Measurements from ENCODE around the gene WLS. TPM values are rescaled to one million over a fixed set of nuclear protein-coding genes. Genes with fewer than 3 reads are reported as not detected.
"Not testable (repeated sequence)": the region's sequence is repeated elsewhere in the genome, so short reads cannot be mapped to it uniquely, and the experiment has no call there.

WLS gene
- total and polyA plus RNA-seq, 12 donors: 31.7 to 123 (median 101) TPM

DNA sequence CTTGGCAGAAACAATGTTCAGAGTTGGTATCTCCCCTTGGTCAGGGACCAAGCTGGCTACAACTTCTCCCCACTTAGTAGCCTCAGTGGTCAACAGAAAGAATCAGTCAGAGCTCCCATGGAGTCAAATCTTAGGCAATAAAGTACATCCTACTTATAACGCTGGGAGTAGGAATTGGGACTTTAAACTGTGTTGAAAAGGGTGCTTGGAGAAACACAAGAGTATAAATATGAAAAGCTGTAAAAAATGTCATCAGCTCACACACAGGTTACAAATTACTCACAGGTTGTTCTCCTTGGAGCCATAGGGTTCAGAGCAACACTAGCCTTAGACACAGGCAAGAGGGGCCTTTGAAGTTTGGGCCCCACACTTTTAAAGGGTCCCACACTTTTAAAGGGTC is 67.4 kb downstream of the WLS start:
- Histone ChIP-seq H3K36me3 (peaks cover 0 to 12% (median 0%) of the 10 kb centered on the region in 9 donors), H3K4me1 (peaks cover 0 to 41% (median 11%) of the 10 kb centered on the region in 9 donors), H3K9me3 (no peaks in the 10 kb centered on the region), H3K4me3 (no peak overlapping the region), H3K27ac (no peak overlapping the region), H3K27me3 (no peaks in the 10 kb centered on the region)
- WGBS, 2 donors: 92 to 96% methylated on average over 1 of the region's 1 CpG
- DNase-seq (no peak), ATAC-seq (no peak)
- intact Hi-C loops (cut with DNase I): no loop called here
- no peak for TF ChIP-seq CTCF (IDR thresholded peaks at IDR 0.05)

DNA sequence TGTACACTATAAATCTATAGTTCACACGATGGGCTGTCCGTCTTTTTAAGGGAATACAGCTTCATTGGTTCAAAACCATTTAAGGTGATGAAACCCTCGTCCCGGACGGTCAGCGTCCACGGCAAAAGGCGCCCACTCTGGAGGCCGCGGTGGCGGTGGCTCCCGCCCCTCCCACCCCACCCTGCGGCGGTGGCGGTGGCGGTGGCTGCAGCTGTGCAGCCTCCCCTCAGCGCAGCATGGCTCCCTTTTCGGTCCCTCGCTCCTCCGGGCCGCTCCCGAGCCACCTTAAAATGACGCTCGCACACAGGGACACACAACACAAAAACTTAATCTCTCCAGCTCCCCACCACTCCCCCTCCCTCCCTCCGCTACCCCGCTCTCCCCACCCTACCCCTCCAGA is 69.1 kb downstream of the WLS start:
- no peak overlapping the region for H3K4me3 ChIP-seq
- 98 to 99% methylated on average over 26 of the region's 26 CpGs for WGBS, 2 donors
- no peak for ATAC-seq

GRCh38 chr1:68162761-68163160 is 69.6 kb downstream of the WLS start:
- Histone ChIP-seq H3K9me3 (no peaks in the 10 kb centered on the region), H3K4me3 (no peak overlapping the region), H3K4me1 (peaks cover 0 to 20% (median 0%) of the 10 kb centered on the region in 9 donors), H3K36me3 (peaks cover 0 to 29% (median 12%) of the 10 kb centered on the region in 9 donors), H3K27me3 (no peaks in the 10 kb centered on the region), H3K27ac (no peak overlapping the region)
- no peak for ATAC-seq
- WGBS, 2 donors: 92 to 95% methylated on average over 16 of the region's 16 CpGs
- intact Hi-C loops (cut with DNase I): no loop called here
- TF ChIP-seq CTCF (IDR thresholded peaks at IDR 0.05): peak in 3 of 9 donors; percentile 7 to 27 (median 23)
- DNase-seq: no peak

More for the DNA sequence above, 69.1 kb downstream of the WLS start:
- intact Hi-C loops (cut with DNase I): no loop called here
- Histone ChIP-seq H3K9me3 (no peaks in the 10 kb centered on the region), H3K27ac (no peak overlapping the region), H3K4me1 (peaks cover 0 to 25% (median 2%) of the 10 kb centered on the region in 9 donors), H3K27me3 (no peaks in the 10 kb centered on the region), H3K36me3 (peaks cover 0 to 24% (median 9%) of the 10 kb centered on the region in 9 donors)
- TF ChIP-seq CTCF (IDR thresholded peaks at IDR 0.05): no peak
- no peak for DNase-seq

- ATAC-seq; H3K9me3 ChIP-seq; H3K4me3 ChIP-seq; H3K27me3 ChIP-seq; intact Hi-C loops (cut with DNase I); H3K27ac ChIP-seq; DNase-seq: not testable (repeated sequence)
- peaks cover 0 to 11% (median 0%) of the 10 kb centered on the region in 9 donors for H3K4me1 ChIP-seq
- peaks cover 0 to 39% (median 14%) of the 10 kb centered on the region in 9 donors for H3K36me3 ChIP-seq
- WGBS, 2 donors: 82 to 85% methylated on average over 12 of the region's 12 CpGs
These were observed 70.7 kb downstream of the WLS start for GRCh38 chr1:68161672-68162071.

GRCh38 chr1:68160935-68161334 is 71.4 kb downstream of the WLS start:
- intact Hi-C loops (cut with DNase I); H3K27ac ChIP-seq; H3K27me3 ChIP-seq; H3K4me3 ChIP-seq; H3K4me1 ChIP-seq; H3K9me3 ChIP-seq; DNase-seq; ATAC-seq: not testable (repeated sequence)
- peaks cover 0 to 44% (median 14%) of the 10 kb centered on the region in 9 donors for H3K36me3 ChIP-seq
- WGBS, 2 donors: 80 to 84% methylated on average over 2 of the region's 2 CpGs
